ENCODE results near the gene CEP135.
A peak's percentile ranks its signal among the peaks of the same experiment; 100 is the strongest.

CEP135 gene

GRCh38 chr4:55938481-55938880, 10.3 kb upstream of the CEP135 start:
- TF ChIP-seq, protein P1, sequence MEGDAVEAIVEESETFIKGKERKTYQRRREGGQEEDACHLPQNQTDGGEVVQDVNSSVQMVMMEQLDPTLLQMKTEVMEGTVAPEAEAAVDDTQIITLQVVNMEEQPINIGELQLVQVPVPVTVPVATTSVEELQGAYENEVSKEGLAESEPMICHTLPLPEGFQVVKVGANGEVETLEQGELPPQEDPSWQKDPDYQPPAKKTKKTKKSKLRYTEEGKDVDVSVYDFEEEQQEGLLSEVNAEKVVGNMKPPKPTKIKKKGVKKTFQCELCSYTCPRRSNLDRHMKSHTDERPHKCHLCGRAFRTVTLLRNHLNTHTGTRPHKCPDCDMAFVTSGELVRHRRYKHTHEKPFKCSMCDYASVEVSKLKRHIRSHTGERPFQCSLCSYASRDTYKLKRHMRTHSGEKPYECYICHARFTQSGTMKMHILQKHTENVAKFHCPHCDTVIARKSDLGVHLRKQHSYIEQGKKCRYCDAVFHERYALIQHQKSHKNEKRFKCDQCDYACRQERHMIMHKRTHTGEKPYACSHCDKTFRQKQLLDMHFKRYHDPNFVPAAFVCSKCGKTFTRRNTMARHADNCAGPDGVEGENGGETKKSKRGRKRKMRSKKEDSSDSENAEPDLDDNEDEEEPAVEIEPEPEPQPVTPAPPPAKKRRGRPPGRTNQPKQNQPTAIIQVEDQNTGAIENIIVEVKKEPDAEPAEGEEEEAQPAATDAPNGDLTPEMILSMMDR (IDR thresholded peaks at IDR 0.05): no peak
- Histone ChIP-seq H3K27ac (no peak overlapping the region), H3K4me3 (no peak overlapping the region)
- no peak for DNase-seq (ENCODE audit: low spot score)

DNA sequence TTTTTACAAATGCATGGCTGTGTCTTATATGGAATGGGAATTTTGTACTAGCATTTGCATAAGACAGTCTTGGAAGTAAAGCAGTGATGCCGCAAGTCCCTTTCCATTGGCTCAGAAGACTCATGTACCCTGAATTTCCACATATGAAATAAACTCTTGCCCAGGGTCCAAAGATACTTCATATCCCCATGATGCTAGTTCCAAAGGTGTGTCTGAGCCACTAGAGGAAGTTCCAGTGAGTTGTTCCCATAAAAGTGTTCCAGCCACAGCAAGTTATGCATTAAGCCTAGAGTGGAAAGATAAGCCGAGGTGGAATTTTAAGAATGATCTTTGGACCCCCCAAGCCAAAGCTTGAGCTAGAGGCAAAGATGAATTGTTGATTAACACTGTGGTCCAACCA, 9.3 kb upstream of the CEP135 start:
- DNase-seq (ENCODE audit: low spot score): no peak
- TF ChIP-seq, protein P1 (IDR thresholded peaks at IDR 0.05): no peak
- no peak overlapping the region for H3K4me3 ChIP-seq
- no peak overlapping the region for H3K27ac ChIP-seq

DNA sequence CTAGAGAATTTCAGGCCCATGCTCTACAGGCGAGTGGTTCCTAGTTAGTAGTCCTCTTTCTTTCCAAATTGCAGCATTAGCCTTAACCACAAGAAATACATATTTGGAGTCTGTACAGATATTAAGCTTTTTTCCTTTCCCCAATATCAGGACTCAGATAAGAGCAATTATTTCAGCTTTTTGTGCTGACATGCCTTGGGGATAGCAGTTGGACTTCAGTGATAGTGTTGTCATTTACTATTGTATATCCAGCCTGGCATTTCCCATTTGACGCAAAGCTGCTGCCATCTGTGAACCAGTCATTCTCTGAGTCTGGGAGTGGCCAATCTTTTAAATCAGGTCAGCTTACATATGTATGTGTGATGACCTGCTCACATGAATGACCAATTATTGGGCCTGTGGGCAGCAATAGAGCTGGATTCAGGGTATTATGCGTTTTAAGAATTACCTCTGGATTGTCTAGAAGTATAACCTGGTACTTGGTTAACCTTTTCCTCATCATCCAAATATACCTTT, 6.8 kb upstream of the CEP135 start:
- DNase-seq (ENCODE audit: low spot score): no peak
- no peak overlapping the region for H3K27ac ChIP-seq
- H3K4me3 ChIP-seq: no peak overlapping the region
- TF ChIP-seq, protein P1 (IDR thresholded peaks at IDR 0.05): no peak

GRCh38 chr4:55947254-55947882, 1.4 kb upstream of the CEP135 start:
- H3K4me3 ChIP-seq: peak overlapping the region; percentile 79
- DNase-seq (ENCODE audit: low spot score): no peak
- TF ChIP-seq, protein P1 (IDR thresholded peaks at IDR 0.05): no peak
- peak overlapping the region; percentile 64 to 93 for H3K27ac ChIP-seq

DNA sequence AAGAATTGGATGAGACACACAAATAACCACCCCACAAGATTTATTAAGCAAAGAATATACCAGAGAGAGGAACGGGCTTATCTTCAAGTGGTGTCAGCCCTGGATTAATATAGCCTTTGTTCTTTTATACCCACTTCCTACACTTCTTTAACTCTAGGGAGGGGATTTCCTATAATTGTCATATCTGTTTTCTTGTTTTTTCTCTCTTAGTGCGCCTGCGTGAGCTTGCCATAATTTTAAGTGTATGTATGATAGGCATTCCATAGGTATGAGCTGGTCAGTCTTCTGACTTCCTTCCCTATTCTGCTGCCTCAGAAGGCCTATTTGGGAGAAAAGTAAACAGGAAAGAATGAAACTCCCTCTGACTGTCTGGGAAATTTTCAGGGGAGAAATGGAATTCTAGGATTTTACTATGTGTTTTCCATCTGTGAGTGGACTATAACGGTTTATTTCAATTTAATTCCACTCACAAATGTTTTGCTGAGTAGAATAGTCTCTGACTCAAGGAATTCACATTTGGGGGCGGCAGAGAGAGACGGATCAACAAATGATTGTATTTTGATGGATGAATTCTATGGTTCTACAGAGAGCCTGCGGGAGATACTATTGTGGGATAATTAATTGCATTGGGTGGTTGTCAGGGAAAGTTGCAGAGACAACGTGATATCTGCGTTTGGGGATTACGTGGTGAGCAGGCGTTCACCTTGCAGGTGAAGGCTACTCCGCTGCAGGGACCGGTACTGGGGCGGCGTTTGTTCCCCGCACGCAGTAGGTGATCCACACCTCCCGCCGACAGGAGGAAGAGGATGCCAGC, 626 bp upstream of the CEP135 start:
- peak overlapping the region; percentile 79 for H3K4me3 ChIP-seq
- DNase-seq (ENCODE audit: low spot score): no peak
- TF ChIP-seq, protein P1 (IDR thresholded peaks at IDR 0.05): no peak

GRCh38 chr4:55949482-55949802, 697 bp downstream of the CEP135 start:
- peak overlapping the region; percentile 64 to 93 for H3K27ac ChIP-seq
- no peak for DNase-seq (ENCODE audit: low spot score)
- TF ChIP-seq, protein P1 (IDR thresholded peaks at IDR 0.05): no peak

More for the DNA sequence above, 626 bp upstream of the CEP135 start:
- peak overlapping the region; percentile 64 to 93 for H3K27ac ChIP-seq

More at GRCh38 chr4:55949482-55949802, 697 bp downstream of the CEP135 start:
- H3K4me3 ChIP-seq: peak overlapping the region; percentile 79

All from coronary artery (tissue), 2 donors.